Heart right ventricle (tissue), 16 donors: ENCODE results near the gene SLC66A1. TPM values are rescaled to one million over a fixed set of nuclear protein-coding genes. Genes with fewer than 3 reads are reported as not detected.

Experiments used
- ATAC-seq, 8 donors: fragments of 200-7000 bp; cut with Tn5 transposase; one replicate each; pipeline ENCODE4 v1.9.1; 2020; ENCODE audit warnings: mild to moderate bottlenecking in 8 of 8, moderate library complexity in 8 of 8, moderate number of reproducible peaks in 1 of 8
- DNase-seq, 2 donors: peaks; one replicate each; pipeline ENCODE4 v3.0.0-alpha.2; 2020
- H3K27ac ChIP-seq, 10 donors: fragments of 200-600 bp; sonication (generic) in 2 of 10; one replicate each; pipeline versions ENCODE4 v1.5.0 to v1.8.0; 2020 to 2022; ENCODE audit warnings: mild to moderate bottlenecking in 3 of 10
- H3K27me3 ChIP-seq, 7 donors: fragments of 200-600 bp; one replicate each; pipeline ENCODE4 v1.8.0; 2021 to 2022; ENCODE audit warnings: mild to moderate bottlenecking in 2 of 7
- H3K36me3 ChIP-seq, 9 donors: fragments of 200-600 bp; sonication (generic) in 1 of 9; one replicate each; pipeline versions ENCODE4 v1.5.0 to v1.8.0; 2020 to 2022; ENCODE audit warnings: mild to moderate bottlenecking in 2 of 9
- H3K4me1 ChIP-seq, 9 donors: fragments of 200-600 bp; sonication (generic) in 1 of 9; one replicate each; pipeline versions ENCODE4 v1.5.0 to v1.8.0; 2020 to 2022; ENCODE audit warnings: mild to moderate bottlenecking in 4 of 9
- H3K4me3 ChIP-seq, 10 donors: fragments of 200-600 bp; sonication (generic) in 2 of 10; one replicate each; pipeline versions ENCODE4 v1.5.0 to v1.8.0; 2020 to 2022; ENCODE audit warnings: mild to moderate bottlenecking in 7 of 10, moderate library complexity in 2 of 10
- H3K9me3 ChIP-seq, 11 donors: fragments of 200-600 bp in 10 of 11; sonication (generic) in 2 of 11; one replicate each; pipeline versions ENCODE4 v1.5.0 to v1.8.0; 2013 to 2022; ENCODE audit warnings: mild to moderate bottlenecking in 2 of 11, control low read depth in 1 of 11, moderate library complexity in 1 of 11
- WGBS, 2 donors: extraction: QIAGEN DNeasy Blood & Tissue Kit; methylation state at CpG; one replicate each; pipeline ENCODE4 v1.1.7; 2013; ENCODE audit warnings: inconsistent platforms in 1 of 2; 5-methylcytosine and 5-hydroxymethylcytosine counted together
- intact Hi-C, 10 donors: fragments of 100-400 bp; cut with DNase I; formaldehyde crosslinking; loops; one replicate each; pipeline versions ENCODE4 v1.11.1 to v1.14.2; 2022
- polyA plus RNA-seq, 2 donors: library from polyadenylated mRNA; stranded (reverse); fragments of 200-250 nt; gene quantifications; one replicate each; pipeline ENCODE4 v1.2.3, GENCODE V29; 2013
- total RNA-seq, 10 donors: library from RNA; stranded (reverse); fragmentation: NEBNext Ultra II Directional in 3 of 10; extraction: Animal tissue kit (Norgen Biotek cat#: 25700) in 3 of 10; gene quantifications; one replicate each; pipeline versions ENCODE4 v1.2.1 to v1.2.4, GENCODE V29; 2021 to 2023
- TF ChIP-seq, protein P1 (sequence below), 9 donors: fragments of 200-600 bp; sonication (generic) in 2 of 9; IDR thresholded peaks; one replicate each; pipeline versions ENCODE4 v1.5.0 to v1.8.0; 2021 to 2022; ENCODE audit warnings: antibody characterized with exemption in 9 of 9, mild to moderate bottlenecking in 5 of 9, moderate library complexity in 1 of 9
- donor health status: Arrhythmogenic right ventricular cardiomyopathy.
- donor health status: ischemic (EF 13 %, LVEDD 7.1; RV severe dilation, severe dysfunction).
- donor health status: healthy with polysubstance abuse.
- donor health status: DM: no; HTN: yes; CAD: no.
- donor health status: DM: no; HTN: no; CAD: no.
- donor health status: ischemic (EF 25% LVEDD 6.9; RV normal size, moderate dysfunction).
- donor health status: ischemic (EF 25% LVEDD 5.7; RV mildly dilated, moderate dysfunction).
- donor health status: healthy.
- donor health status: DM: yes; HTN: yes; CAD: no.
- donor health status: Ischemic cardiomyopathy.
- donor health status: ischemic (EF 35%, LVEDD 5.7; RV mildly dilated, moderate dysfunction).
- donor health status: nonischemic (EF 11% LVEDD 7.7; RV severe dilation, severe dysfunction).
- donor health status: DM: yes; HTN: yes; CAD: no.
- donor health status: PGD.
- donor health status: ischemic (EF 29% LVEDD 5.4; RV normal size, mild dysfunction).
- donor health status: nonischemic (EF 23%, LVEDD 6.1; RV moderate dilation, normal function).

SLC66A1 gene
- total and polyA plus RNA-seq, 12 donors, result 4.2 to 18.0 (median 7.1) TPM

DNA sequence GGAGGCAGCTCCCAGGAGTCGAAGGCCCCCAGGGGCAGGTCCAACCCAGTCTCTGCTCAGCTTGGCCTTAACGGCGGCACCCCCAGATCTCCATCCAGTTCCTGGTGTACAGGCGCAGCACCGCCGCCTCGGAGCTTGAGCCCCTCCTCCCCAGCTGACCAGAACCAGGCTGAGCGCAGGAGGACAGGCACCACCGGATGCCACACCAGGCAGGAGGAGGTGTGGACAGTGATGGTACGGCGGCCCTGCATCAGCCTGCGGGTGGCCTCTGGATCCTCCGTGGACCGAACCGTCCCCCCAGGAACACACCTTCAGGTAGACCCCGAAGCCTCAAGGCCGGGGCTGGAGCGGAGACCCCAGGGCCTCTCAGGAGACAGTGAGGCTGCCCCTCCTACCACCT is 16.4 kb downstream of the SLC66A1 start:
- Histone ChIP-seq H3K4me1 (no peaks in the 10 kb centered on the region), H3K9me3 (no peaks in the 10 kb centered on the region), H3K4me3 (no peak overlapping the region), H3K27ac (no peak overlapping the region), H3K27me3 (no peaks in the 10 kb centered on the region), H3K36me3 (peaks cover 0 to 89% (median 38%) of the 10 kb centered on the region in 9 donors)
- ATAC-seq (no peak), DNase-seq (no peak)
- intact Hi-C loops, result no loop called here
- WGBS, 2 donors, result 95 to 96% methylated on average over 18 of the region's 18 CpGs
- TF ChIP-seq, protein P1, sequence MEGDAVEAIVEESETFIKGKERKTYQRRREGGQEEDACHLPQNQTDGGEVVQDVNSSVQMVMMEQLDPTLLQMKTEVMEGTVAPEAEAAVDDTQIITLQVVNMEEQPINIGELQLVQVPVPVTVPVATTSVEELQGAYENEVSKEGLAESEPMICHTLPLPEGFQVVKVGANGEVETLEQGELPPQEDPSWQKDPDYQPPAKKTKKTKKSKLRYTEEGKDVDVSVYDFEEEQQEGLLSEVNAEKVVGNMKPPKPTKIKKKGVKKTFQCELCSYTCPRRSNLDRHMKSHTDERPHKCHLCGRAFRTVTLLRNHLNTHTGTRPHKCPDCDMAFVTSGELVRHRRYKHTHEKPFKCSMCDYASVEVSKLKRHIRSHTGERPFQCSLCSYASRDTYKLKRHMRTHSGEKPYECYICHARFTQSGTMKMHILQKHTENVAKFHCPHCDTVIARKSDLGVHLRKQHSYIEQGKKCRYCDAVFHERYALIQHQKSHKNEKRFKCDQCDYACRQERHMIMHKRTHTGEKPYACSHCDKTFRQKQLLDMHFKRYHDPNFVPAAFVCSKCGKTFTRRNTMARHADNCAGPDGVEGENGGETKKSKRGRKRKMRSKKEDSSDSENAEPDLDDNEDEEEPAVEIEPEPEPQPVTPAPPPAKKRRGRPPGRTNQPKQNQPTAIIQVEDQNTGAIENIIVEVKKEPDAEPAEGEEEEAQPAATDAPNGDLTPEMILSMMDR (IDR thresholded peaks at IDR 0.05), result no peak

DNA sequence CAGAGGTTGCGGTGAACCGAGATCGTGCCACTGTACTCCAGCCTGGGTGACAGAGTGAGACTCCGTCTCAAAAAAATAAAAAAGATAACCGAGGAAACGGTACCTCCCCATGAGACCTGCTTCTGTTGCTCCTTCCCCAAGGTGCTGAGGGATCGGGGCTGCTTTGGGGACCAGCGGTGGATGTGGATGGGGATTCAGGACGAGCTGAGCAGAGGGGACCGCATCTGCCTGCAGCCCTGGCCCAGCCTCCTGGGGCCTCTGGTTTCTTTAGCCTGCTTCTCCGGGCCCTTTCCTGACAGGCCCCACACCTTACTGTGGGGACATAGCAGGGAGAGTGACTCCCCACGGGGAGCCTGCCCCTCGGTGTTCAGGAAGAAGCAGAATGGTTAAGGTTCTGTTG is 17.1 kb downstream of the SLC66A1 start:
- intact Hi-C loops, result no loop called here
- Histone ChIP-seq H3K4me3 (no peak overlapping the region), H3K36me3 (peaks cover 0 to 82% (median 33%) of the 10 kb centered on the region in 9 donors), H3K4me1 (no peaks in the 10 kb centered on the region), H3K27ac (no peak overlapping the region), H3K27me3 (no peaks in the 10 kb centered on the region), H3K9me3 (no peaks in the 10 kb centered on the region)
- 90 to 92% methylated on average over 13 of the region's 13 CpGs for WGBS, 2 donors
- ATAC-seq (no peak), DNase-seq (no peak)
- TF ChIP-seq, protein P1 (IDR thresholded peaks at IDR 0.05), result no peak

DNA sequence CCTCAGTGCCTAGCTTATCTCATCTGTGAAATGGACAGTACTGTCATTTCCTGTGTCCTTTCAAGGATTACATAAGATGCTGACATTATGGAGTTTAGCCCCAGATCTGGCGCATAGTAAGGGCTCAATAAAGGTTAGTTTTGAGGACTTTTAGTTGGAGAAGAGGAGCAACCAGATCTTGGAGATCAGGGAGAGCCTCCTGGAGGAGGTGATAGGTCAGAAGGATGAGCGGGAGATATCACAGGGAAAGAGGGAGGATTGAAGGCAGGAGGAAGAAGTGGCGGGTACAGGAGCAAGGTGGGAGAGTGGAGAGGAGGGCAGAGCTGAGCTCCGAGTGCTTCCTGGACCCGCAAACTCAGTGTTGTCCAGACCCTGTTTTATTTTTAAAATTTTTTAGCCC is 17.5 kb downstream of the SLC66A1 start:
- TF ChIP-seq, protein P1 (IDR thresholded peaks at IDR 0.05), result no peak
- no peak for ATAC-seq
- Histone ChIP-seq H3K9me3 (no peaks in the 10 kb centered on the region), H3K4me1 (no peaks in the 10 kb centered on the region), H3K27me3 (no peaks in the 10 kb centered on the region), H3K36me3 (peaks cover 0 to 78% (median 28%) of the 10 kb centered on the region in 9 donors), H3K4me3 (no peak overlapping the region), H3K27ac (no peak overlapping the region)
- intact Hi-C loops, result loop anchor here in 1 of 10 donors (10.0 kb wide), 1 partner anchor 325 kb away; no protein-coding TSS in a partner anchor
- WGBS, 2 donors, result 87 to 92% methylated on average over 5 of the region's 5 CpGs
- no peak for DNase-seq

DNA sequence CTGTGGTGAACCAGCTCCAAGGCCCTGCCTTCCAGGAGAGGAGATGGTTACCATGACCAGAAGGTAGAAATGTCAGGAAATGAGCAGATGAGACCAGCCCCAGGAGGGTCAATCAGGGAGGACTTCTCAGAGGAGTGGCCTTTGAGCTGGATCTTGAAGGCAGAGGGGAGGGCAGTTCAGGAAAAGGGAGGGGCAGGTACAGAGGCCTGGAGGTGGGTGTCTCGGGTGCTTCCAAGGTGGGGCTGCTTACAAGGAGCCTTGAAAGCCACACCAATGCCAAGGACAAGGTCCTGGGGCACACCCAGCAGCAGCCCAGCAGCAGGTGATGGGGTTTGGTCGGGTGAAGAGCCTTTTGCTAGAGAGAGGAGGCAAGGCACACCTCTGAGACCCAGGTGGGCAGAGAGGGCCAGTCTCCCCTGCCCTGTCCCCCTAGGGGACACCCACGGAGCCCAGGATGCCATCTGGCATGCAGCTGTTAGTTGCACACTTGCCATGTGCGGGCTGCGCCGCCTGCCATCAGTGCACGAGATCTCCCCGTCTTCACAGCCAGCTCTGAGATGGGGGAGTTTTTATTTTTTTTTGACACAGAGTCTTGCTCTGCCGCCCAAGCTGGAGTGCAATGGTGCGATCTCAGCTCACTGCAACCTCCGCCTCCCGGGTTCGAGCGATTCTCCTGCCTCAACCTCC is 18.5 kb downstream of the SLC66A1 start:
- H3K4me1 ChIP-seq, result no peaks in the 10 kb centered on the region
- no peak for ATAC-seq
- intact Hi-C loops, result loop anchor here in 1 of 10 donors (10.0 kb wide), 1 partner anchor 324 kb away; no protein-coding TSS in a partner anchor
- H3K36me3 ChIP-seq, result peaks cover 0 to 68% (median 22%) of the 10 kb centered on the region in 9 donors
- WGBS, 2 donors, result 93 to 94% methylated on average over 14 of the region's 14 CpGs
- H3K27me3 ChIP-seq, result no peaks in the 10 kb centered on the region
- TF ChIP-seq, protein P1 (IDR thresholded peaks at IDR 0.05), result no peak
- H3K4me3 ChIP-seq, result no peak overlapping the region
- no peaks in the 10 kb centered on the region for H3K9me3 ChIP-seq
- DNase-seq, result no peak
- no peak overlapping the region for H3K27ac ChIP-seq
